ENCODE results near the gene LMF2. TPM values are rescaled to one million over a fixed set of nuclear protein-coding genes. Genes with fewer than 3 reads are reported as not detected.

The LMF2 gene
- total RNA-seq, 1 donor from 2014 or later, result 93.2 TPM

DNA sequence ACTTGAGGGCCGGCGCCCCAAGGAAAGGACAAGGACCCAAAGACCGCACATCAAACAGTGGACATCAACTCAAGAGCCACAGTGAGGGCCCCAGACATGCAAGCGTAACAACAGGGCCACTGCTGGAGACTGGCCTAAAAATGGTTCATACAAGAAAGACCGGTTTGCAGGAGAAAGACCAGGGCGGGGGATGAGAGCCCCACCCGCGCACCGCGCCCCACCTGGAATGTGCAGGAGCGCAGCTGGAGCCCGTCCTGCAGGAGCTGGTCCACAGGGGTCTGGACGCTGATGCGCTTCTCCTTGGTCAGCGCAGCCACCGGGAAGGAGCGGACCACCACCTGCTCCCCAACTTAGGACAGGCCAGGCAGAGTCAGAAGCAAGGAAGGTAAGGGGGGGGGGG lies 46.6 kb downstream of the LMF2 start:
- Histone ChIP-seq H3K79me2 (ENCODE audit: insufficient read depth, low read length) (no peaks in the 10 kb centered on the region), H3K27ac (ENCODE audit: low read depth, low read length) (no peak overlapping the region), H4K20me1 (ENCODE audit: insufficient read depth, low read length) (peaks cover 9% of the 10 kb centered on the region), H3K9ac (ENCODE audit: low read length) (no peak overlapping the region), H3K9me3 (ENCODE audit: insufficient read depth, low read depth, low read length) (no peaks in the 10 kb centered on the region), H3K4me1 (ENCODE audit: insufficient read depth, low read length) (no peaks in the 10 kb centered on the region), H3K36me3 (ENCODE audit: insufficient read depth, low read length) (peaks cover 7% of the 10 kb centered on the region), H3K27me3 (ENCODE audit: insufficient read depth, low read length) (no peaks in the 10 kb centered on the region), H3K4me3 (ENCODE audit: insufficient read depth, low read depth, low read length) (no peak overlapping the region), H3K4me2 (ENCODE audit: low read length) (no peak overlapping the region), H2AFZ (ENCODE audit: low read depth, low read length) (no peak overlapping the region)
- no peaks in the 10 kb centered on the region for H3K4me1 Mint-ChIP-seq (ENCODE audit: low read depth, unreplicated experiment)
- DNase-seq (ENCODE audit: low read depth) (no peak), FAIRE-seq (no peak)
- peaks cover 10% of the 10 kb centered on the region for H3K36me3 Mint-ChIP-seq (ENCODE audit: low read depth, unreplicated experiment)
- TF ChIP-seq, protein P1, sequence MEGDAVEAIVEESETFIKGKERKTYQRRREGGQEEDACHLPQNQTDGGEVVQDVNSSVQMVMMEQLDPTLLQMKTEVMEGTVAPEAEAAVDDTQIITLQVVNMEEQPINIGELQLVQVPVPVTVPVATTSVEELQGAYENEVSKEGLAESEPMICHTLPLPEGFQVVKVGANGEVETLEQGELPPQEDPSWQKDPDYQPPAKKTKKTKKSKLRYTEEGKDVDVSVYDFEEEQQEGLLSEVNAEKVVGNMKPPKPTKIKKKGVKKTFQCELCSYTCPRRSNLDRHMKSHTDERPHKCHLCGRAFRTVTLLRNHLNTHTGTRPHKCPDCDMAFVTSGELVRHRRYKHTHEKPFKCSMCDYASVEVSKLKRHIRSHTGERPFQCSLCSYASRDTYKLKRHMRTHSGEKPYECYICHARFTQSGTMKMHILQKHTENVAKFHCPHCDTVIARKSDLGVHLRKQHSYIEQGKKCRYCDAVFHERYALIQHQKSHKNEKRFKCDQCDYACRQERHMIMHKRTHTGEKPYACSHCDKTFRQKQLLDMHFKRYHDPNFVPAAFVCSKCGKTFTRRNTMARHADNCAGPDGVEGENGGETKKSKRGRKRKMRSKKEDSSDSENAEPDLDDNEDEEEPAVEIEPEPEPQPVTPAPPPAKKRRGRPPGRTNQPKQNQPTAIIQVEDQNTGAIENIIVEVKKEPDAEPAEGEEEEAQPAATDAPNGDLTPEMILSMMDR (IDR thresholded peaks at IDR 0.05; ENCODE audit: insufficient read depth, low read depth, low read length), result no peak
- TF ChIP-seq EZH2 (IDR thresholded peaks at IDR 0.05; ENCODE audit: insufficient read depth, low read length), result no peak
- no peaks in the 10 kb centered on the region for H3K27me3 Mint-ChIP-seq (ENCODE audit: low read depth, unreplicated experiment)
- H3K9me3 Mint-ChIP-seq (ENCODE audit: unreplicated experiment), result no peaks in the 10 kb centered on the region
- H3K27ac Mint-ChIP-seq (ENCODE audit: unreplicated experiment), result no peak overlapping the region
- H3K4me3 Mint-ChIP-seq (ENCODE audit: unreplicated experiment), result no peak overlapping the region

DNA sequence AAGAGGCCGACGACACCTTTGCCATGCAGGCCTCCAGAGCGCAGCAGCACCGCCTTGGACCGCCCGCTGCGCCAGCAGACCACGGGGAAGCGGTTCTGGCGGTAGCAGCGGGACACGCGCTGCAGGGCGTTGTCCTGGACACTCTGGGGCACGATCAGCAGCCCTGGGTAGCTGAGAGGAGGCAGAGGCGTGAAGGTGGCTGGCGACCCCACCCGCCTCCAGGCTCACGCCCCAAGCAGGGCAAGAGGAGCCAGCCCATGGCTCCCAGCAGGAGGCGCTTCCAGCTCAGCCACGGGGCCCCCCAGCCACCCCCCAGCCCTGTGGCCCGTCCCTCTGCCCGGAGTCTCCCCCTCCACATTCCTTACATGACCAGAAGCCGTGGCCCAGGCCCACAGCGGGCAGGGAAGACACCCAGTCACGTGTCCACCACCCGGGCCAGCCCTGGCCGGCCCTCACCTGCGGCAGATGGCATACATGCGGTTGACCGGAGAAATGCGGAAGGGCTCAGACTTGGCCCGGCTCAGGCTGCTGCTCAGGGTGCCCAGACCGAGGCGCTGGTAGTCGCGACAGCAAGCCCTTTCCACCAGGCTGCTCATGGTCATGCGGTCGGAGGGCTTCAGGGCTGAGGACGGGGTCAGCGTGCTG lies 47.9 kb downstream of the LMF2 start:
- Mint-ChIP-seq H3K27me3 (ENCODE audit: low read depth, unreplicated experiment) (no peaks in the 10 kb centered on the region), H3K36me3 (ENCODE audit: low read depth, unreplicated experiment) (peaks cover 13% of the 10 kb centered on the region), H3K9me3 (ENCODE audit: unreplicated experiment) (no peaks in the 10 kb centered on the region), H3K27ac (ENCODE audit: unreplicated experiment) (no peak overlapping the region), H3K4me1 (ENCODE audit: low read depth, unreplicated experiment) (no peaks in the 10 kb centered on the region), H3K4me3 (ENCODE audit: unreplicated experiment) (no peak overlapping the region)
- H2AFZ ChIP-seq (ENCODE audit: low read depth, low read length), result no peak overlapping the region
- no peak for TF ChIP-seq EZH2 (IDR thresholded peaks at IDR 0.05; ENCODE audit: insufficient read depth, low read length)
- TF ChIP-seq, protein P1 (IDR thresholded peaks at IDR 0.05; ENCODE audit: insufficient read depth, low read depth, low read length), result no peak
- H4K20me1 ChIP-seq (ENCODE audit: insufficient read depth, low read length), result peaks cover 9% of the 10 kb centered on the region
- no peaks in the 10 kb centered on the region for H3K27me3 ChIP-seq (ENCODE audit: insufficient read depth, low read length)
- H3K4me3 ChIP-seq (ENCODE audit: insufficient read depth, low read depth, low read length), result no peak overlapping the region
- DNase-seq (ENCODE audit: low read depth) (no peak), FAIRE-seq (no peak)
- H3K4me1 ChIP-seq (ENCODE audit: insufficient read depth, low read length), result no peaks in the 10 kb centered on the region
- H3K9ac ChIP-seq (ENCODE audit: low read length), result no peak overlapping the region
- no peaks in the 10 kb centered on the region for H3K79me2 ChIP-seq (ENCODE audit: insufficient read depth, low read length)
- H3K36me3 ChIP-seq (ENCODE audit: insufficient read depth, low read length), result peaks cover 7% of the 10 kb centered on the region
- H3K4me2 ChIP-seq (ENCODE audit: low read length), result no peak overlapping the region
- no peaks in the 10 kb centered on the region for H3K9me3 ChIP-seq (ENCODE audit: insufficient read depth, low read depth, low read length)
- H3K27ac ChIP-seq (ENCODE audit: low read depth, low read length), result no peak overlapping the region

DNA sequence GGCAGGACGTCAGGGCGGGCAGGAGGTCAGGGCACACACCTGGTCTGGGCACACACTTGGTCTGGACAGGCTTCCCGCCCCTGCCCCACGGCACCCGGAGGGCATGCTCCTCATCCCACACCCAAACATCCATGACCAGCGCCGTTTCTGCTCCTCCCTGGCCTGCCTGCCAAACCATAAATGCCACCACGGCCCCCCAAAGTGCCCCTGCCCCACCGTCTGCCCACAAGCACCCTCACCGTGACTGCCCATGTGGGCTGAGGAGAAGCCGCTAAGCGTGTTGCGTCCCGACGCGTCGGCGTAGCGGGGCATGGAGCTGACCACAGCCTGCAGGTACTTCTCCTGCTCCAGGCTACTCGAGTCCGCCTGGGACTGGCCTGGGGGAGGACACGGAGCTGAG lies 48.5 kb downstream of the LMF2 start:
- no peaks in the 10 kb centered on the region for H3K27me3 Mint-ChIP-seq (ENCODE audit: low read depth, unreplicated experiment)
- FAIRE-seq (no peak), DNase-seq (ENCODE audit: low read depth) (no peak)
- peaks cover 13% of the 10 kb centered on the region for H3K36me3 Mint-ChIP-seq (ENCODE audit: low read depth, unreplicated experiment)
- Histone ChIP-seq H3K9ac (ENCODE audit: low read length) (no peak overlapping the region), H3K36me3 (ENCODE audit: insufficient read depth, low read length) (peaks cover 10% of the 10 kb centered on the region), H3K4me3 (ENCODE audit: insufficient read depth, low read depth, low read length) (no peak overlapping the region), H3K9me3 (ENCODE audit: insufficient read depth, low read depth, low read length) (no peaks in the 10 kb centered on the region), H4K20me1 (ENCODE audit: insufficient read depth, low read length) (peaks cover 9% of the 10 kb centered on the region), H3K79me2 (ENCODE audit: insufficient read depth, low read length) (no peaks in the 10 kb centered on the region), H3K27me3 (ENCODE audit: insufficient read depth, low read length) (no peaks in the 10 kb centered on the region), H2AFZ (ENCODE audit: low read depth, low read length) (no peak overlapping the region), H3K27ac (ENCODE audit: low read depth, low read length) (no peak overlapping the region), H3K4me2 (ENCODE audit: low read length) (no peak overlapping the region), H3K4me1 (ENCODE audit: insufficient read depth, low read length) (no peaks in the 10 kb centered on the region)
- TF ChIP-seq, protein P1 (IDR thresholded peaks at IDR 0.05; ENCODE audit: insufficient read depth, low read depth, low read length), result no peak
- no peak for TF ChIP-seq EZH2 (IDR thresholded peaks at IDR 0.05; ENCODE audit: insufficient read depth, low read length)
- no peak overlapping the region for H3K4me3 Mint-ChIP-seq (ENCODE audit: unreplicated experiment)
- no peaks in the 10 kb centered on the region for H3K9me3 Mint-ChIP-seq (ENCODE audit: unreplicated experiment)
- no peak overlapping the region for H3K27ac Mint-ChIP-seq (ENCODE audit: unreplicated experiment)
- no peaks in the 10 kb centered on the region for H3K4me1 Mint-ChIP-seq (ENCODE audit: low read depth, unreplicated experiment)
